ENCODE data around the gene SMNDC1.

The SMNDC1 gene

GRCh38 chr10:110321869-110322620 lies 17.3 kb upstream of the SMNDC1 start:
- Histone ChIP-seq H3K36me3 (replicated peaks) (no peaks in the 10 kb centered on the region), H3K27me3 (replicated peaks) (no peaks in the 10 kb centered on the region), H3K4me3 (ENCODE audit: low read depth, low read length) (no peak overlapping the region), H3K27ac (no peak overlapping the region)
- TF ChIP-seq, protein P1, sequence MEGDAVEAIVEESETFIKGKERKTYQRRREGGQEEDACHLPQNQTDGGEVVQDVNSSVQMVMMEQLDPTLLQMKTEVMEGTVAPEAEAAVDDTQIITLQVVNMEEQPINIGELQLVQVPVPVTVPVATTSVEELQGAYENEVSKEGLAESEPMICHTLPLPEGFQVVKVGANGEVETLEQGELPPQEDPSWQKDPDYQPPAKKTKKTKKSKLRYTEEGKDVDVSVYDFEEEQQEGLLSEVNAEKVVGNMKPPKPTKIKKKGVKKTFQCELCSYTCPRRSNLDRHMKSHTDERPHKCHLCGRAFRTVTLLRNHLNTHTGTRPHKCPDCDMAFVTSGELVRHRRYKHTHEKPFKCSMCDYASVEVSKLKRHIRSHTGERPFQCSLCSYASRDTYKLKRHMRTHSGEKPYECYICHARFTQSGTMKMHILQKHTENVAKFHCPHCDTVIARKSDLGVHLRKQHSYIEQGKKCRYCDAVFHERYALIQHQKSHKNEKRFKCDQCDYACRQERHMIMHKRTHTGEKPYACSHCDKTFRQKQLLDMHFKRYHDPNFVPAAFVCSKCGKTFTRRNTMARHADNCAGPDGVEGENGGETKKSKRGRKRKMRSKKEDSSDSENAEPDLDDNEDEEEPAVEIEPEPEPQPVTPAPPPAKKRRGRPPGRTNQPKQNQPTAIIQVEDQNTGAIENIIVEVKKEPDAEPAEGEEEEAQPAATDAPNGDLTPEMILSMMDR (IDR thresholded peaks at IDR 0.05; ENCODE audit: low read depth, low read length, missing control alignments), result no peak
- DNase-seq, result no peak
- in situ Hi-C loops (cut with HindIII; ENCODE audit: low pct_ligation_motif_present, low sequenced_read_pairs), result no loop called here

DNA sequence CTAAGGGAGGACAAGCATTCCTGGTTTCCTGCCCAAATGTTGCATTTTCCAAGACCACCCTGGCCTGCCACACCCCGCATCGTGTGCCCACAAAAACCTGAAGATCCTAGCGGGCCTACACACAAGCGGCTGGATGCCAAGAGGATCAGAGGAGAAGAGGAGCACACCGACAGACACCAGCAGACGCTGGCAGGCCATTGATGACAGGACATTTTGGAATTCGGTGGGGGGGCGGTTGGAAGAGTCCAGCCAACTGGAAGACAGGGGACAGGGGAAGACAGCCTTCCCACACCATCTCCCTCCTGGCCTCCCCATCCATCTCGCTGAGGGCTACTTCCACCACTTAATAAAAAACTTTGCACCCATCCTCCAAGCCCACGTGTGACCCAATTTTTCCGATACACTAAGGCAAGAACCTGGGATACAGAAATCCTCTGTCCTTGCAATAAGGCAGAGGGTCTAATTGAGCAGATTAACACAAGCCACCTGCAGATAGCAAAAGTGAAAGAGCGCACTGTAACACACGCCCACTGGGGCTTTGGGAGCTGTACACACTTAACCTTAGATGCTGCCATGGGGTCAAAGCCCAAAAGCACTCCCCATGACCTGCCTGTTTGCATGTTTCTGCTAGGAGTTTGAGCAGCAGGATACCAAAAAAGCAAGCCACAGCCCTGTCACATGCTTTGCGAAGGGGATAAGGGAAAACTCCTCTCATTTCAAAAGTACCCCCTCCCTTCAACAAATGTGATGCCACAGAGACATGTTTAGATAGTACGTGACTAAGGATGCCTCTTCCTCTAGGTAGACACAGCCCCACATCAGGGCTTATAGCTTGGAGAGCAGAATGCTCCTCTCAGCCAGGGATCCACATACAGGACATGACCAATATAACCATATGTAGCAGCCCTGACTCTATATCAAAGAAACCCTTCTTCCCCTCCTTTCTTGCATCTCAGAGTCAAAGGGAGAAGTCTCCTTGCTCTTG lies 13.4 kb upstream of the SMNDC1 start:
- no peak overlapping the region for H3K4me3 ChIP-seq (ENCODE audit: low read depth, low read length)
- no peaks in the 10 kb centered on the region for H3K27me3 ChIP-seq (replicated peaks)
- DNase-seq, result no peak
- in situ Hi-C loops (cut with HindIII; ENCODE audit: low pct_ligation_motif_present, low sequenced_read_pairs), result no loop called here
- TF ChIP-seq, protein P1 (IDR thresholded peaks at IDR 0.05; ENCODE audit: low read depth, low read length, missing control alignments), result no peak
- no peak overlapping the region for H3K27ac ChIP-seq
- H3K36me3 ChIP-seq (replicated peaks), result no peaks in the 10 kb centered on the region

DNA sequence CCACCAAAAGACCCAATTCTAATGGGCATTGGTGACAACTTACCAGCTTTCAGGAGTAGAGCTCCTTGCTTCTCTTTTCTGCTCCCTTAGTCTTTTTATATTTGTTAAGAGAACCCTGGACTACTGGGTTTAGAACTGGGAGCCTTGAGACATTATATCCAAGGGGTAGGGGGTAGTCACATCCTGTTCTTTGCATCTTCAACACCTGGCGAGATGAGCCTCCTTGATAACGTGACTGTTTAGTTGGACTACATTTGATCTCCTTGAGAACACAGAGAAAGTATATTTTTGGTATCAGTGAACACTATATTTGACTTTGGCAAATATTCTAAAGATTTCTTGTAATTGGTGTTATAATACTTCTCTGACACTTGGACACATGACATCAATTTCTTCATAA lies 9.0 kb upstream of the SMNDC1 start:
- in situ Hi-C loops (cut with HindIII; ENCODE audit: low pct_ligation_motif_present, low sequenced_read_pairs), result no loop called here
- Histone ChIP-seq H3K27ac (no peak overlapping the region), H3K27me3 (replicated peaks) (no peaks in the 10 kb centered on the region), H3K36me3 (replicated peaks) (no peaks in the 10 kb centered on the region), H3K4me3 (ENCODE audit: low read depth, low read length) (no peak overlapping the region)
- DNase-seq, result no peak
- TF ChIP-seq, protein P1 (IDR thresholded peaks at IDR 0.05; ENCODE audit: low read depth, low read length, missing control alignments), result no peak

DNA sequence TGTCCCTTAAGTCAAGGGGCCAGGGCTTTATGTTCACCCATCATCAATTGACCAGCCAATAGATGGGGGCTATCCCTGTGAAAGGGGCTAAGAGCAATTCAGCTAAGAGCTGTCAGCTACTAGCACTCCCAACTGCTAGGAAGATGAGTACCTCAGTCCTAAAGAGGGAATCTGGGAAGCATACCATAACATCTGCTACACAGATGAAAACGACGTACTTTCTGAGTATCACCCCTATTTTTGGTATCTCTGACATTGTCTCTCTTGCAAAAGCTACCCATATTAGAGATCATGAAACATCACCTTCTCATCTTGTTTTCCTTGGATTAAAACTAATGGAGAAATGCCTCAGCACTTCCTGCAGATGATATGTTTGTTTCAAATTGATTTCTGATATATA lies 7.5 kb upstream of the SMNDC1 start:
- TF ChIP-seq, protein P1 (IDR thresholded peaks at IDR 0.05; ENCODE audit: low read depth, low read length, missing control alignments), result no peak
- DNase-seq, result no peak
- in situ Hi-C loops (cut with HindIII; ENCODE audit: low pct_ligation_motif_present, low sequenced_read_pairs), result no loop called here
- H3K4me3 ChIP-seq (ENCODE audit: low read depth, low read length), result no peak overlapping the region
- H3K27ac ChIP-seq, result no peak overlapping the region
- H3K27me3 ChIP-seq (replicated peaks), result no peaks in the 10 kb centered on the region
- no peaks in the 10 kb centered on the region for H3K36me3 ChIP-seq (replicated peaks)

DNA sequence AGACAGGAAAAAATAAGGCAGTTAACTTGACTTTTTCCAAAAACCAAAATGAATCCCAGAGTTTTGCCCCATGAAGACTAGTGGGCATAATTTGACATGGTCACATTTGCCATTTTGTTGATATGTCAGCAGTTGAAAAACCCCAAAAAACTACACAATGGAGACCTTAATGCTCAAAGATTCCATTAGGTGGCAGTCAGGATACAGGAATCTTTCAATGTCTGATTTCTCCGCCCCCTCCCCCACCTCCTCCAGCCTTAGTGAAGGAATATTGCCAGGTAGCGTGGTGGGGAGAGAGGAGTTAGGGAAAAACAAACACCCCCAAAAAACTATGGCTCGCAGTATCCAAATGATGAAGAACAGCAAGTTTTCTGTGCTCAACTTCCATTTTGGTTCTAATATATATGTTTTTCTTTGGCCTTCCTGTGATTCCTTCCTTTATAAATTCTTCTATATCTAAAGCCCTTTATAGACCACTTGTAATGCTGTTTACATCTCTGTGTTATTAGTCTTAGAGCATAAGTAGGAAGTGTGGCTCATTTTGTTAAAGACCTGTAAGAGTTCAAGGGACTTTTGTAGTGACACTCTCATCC lies 6.7 kb upstream of the SMNDC1 start:
- in situ Hi-C loops (cut with HindIII; ENCODE audit: low pct_ligation_motif_present, low sequenced_read_pairs), result no loop called here
- peak; percentile 46 for DNase-seq
- TF ChIP-seq, protein P1 (IDR thresholded peaks at IDR 0.05; ENCODE audit: low read depth, low read length, missing control alignments), result peak; percentile 72
- no peak overlapping the region for H3K4me3 ChIP-seq (ENCODE audit: low read depth, low read length)
- no peaks in the 10 kb centered on the region for H3K36me3 ChIP-seq (replicated peaks)
- H3K27me3 ChIP-seq (replicated peaks), result no peaks in the 10 kb centered on the region
- peak overlapping the region; percentile 21 for H3K27ac ChIP-seq

Data from brain microvascular endothelial cell (primary cell).